ENCODE data around the gene NAP1L4. TPM values are rescaled to one million over a fixed set of nuclear protein-coding genes. Genes with fewer than 3 reads are reported as not detected.

NAP1L4 gene
- total RNA-seq, 1 experiment from 2014 or later: 144 TPM

DNA sequence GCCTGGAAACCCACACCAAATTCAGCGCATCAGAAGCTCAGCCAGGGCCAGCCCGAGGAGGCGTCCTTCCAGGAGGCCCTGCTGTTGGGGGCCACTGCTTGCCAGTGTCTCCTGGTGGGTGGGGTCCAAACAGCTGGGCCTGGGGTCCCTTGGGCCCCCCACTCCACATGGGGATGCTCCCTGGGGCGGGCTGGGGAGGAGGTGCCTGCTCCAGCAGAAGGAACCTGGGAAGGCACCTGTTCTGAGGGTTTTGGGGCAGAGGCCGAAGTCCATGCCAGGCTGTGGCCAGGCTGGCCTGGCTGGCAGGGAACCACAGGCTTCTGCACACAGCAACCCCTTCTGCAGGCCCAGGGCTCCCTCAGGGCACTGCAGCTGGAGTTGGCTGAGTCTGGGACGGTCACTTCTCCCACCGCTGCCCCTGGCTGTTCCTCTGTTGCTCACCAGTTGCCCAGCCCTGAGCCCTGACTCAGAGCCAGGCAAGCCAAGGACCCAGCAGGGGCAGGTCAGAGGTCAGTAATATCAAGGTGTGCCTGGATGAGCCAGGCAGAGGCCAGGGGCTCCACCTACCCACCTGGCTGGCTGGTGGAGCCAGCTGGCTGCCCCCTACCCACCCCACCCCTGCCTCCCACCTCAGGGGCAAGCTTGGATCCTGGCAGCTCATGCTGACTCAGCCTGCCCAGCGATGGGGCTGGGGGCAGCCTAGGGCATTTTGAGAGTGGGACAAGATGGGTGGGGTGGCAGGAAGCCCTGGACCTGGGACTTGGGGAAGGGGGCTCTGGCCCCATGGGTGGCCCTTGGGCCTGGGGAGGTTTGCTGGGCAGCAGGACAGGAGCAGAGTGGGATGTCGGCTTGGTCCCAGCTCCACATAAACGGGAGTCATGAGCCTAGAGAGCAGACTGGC, 51.0 kb downstream of the NAP1L4 start:
- H3K9me2 ChIP-seq (ENCODE audit: insufficient read depth): no peaks in the 10 kb centered on the region
- H3K9me3 ChIP-seq (ENCODE audit: control insufficient read depth in 1 of 2, insufficient read depth in 1 of 2, low read depth in 1 of 2, low read length in 2 of 2): peaks cover 0 to 9% of the 10 kb centered on the region in 2 experiments; a peak in 1 of 4 replicates
- H3K79me2 ChIP-seq (ENCODE audit: insufficient read depth, low read length): 0 out of 2 replicates have a peak, but pooled peaks cover 1% of the 10 kb centered on the region
- H3K4me1 ChIP-seq (ENCODE audit: control insufficient read depth in 1 of 2, insufficient read depth in 2 of 2, low read length in 2 of 2): peaks cover 22 to 41% of the 10 kb centered on the region in 2 experiments
- H3K36me3 ChIP-seq (ENCODE audit: control insufficient read depth in 1 of 2, insufficient read depth in 2 of 2, low read length in 2 of 2): peaks cover 4 to 20% of the 10 kb centered on the region in 2 experiments; a peak in 2 of 4 replicates
- H3K4me3 ChIP-seq (replicated peaks in 1 of 2; ENCODE audit: low read depth in 1 of 2, low read length in 2 of 2): peak overlapping the region in 1 of 2 experiments; percentile 22; a peak in 1 of 4 replicates
- CTCF ChIA-PET: interaction anchor here (1.0 to 3.2 kb wide), 2 partner anchors 8 to 11 kb away, joined by 4 to 11 read pairs; no protein-coding TSS in a partner anchor
- no peak overlapping the region for H2AFZ ChIP-seq (ENCODE audit: low read depth, low read length, poor library complexity, severe bottlenecking)
- RAD21 ChIA-PET (ENCODE audit: low non-redundant PET in 1 of 2, low total read pairs in 2 of 2, uncharacterized antibody in 2 of 2, unreplicated experiment in 2 of 2): no interaction called here
- peak overlapping the region; percentile 68 for H3K4me2 ChIP-seq (ENCODE audit: low read length)
- BruUV-seq (replicated peaks): no TSS peak
- no peaks in the 10 kb centered on the region for H3K27me3 ChIP-seq (ENCODE audit: insufficient read depth, low read length)
- intact Hi-C loops (cut with micrococcal nuclease): no loop called here
- peak overlapping the region; percentile 75 for H3K27ac ChIP-seq (ENCODE audit: low read depth, low read length)
- ATAC-seq (peak; percentile 69), DNase-seq (ENCODE audit: low read depth, low spot score) (no peak)
- peak overlapping the region; percentile 55 for H3K9ac ChIP-seq (ENCODE audit: low read length)
- H4K20me1 ChIP-seq (ENCODE audit: insufficient read depth): no peaks in the 10 kb centered on the region
- POLR2A ChIA-PET: interaction anchor here (2.4 kb wide), 1 partner anchor 12 kb away, joined by 14 read pairs; the partner anchor contains the start of gene PHLDA2
- no peak for TF ChIP-seq ELF1 (IDR thresholded peaks at IDR 0.05; ENCODE audit: borderline replicate concordance, low read depth)
- peak; percentile 24; the same call in 1 of the 2 replicates for TF ChIP-seq FOSL1 (IDR thresholded peaks at IDR 0.05; ENCODE audit: low read depth)
- TF ChIP-seq EZH2 (IDR thresholded peaks at IDR 0.05): no peak
- TF ChIP-seq POLR2A (IDR thresholded peaks at IDR 0.05; ENCODE audit: borderline replicate concordance, extremely low read depth, insufficient read depth, insufficient read length): no peak
- TF ChIP-seq, protein P1, sequence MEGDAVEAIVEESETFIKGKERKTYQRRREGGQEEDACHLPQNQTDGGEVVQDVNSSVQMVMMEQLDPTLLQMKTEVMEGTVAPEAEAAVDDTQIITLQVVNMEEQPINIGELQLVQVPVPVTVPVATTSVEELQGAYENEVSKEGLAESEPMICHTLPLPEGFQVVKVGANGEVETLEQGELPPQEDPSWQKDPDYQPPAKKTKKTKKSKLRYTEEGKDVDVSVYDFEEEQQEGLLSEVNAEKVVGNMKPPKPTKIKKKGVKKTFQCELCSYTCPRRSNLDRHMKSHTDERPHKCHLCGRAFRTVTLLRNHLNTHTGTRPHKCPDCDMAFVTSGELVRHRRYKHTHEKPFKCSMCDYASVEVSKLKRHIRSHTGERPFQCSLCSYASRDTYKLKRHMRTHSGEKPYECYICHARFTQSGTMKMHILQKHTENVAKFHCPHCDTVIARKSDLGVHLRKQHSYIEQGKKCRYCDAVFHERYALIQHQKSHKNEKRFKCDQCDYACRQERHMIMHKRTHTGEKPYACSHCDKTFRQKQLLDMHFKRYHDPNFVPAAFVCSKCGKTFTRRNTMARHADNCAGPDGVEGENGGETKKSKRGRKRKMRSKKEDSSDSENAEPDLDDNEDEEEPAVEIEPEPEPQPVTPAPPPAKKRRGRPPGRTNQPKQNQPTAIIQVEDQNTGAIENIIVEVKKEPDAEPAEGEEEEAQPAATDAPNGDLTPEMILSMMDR (IDR thresholded peaks at IDR 0.05 in 2 of 3, conservative IDR thresholded peaks at IDR 0.05 in 1 of 3; ENCODE audit: borderline replicate concordance in 1 of 3, insufficient read depth in 1 of 3, low read depth in 2 of 3, low read length in 2 of 3): no peak
- no peak for TF ChIP-seq CEBPB (IDR thresholded peaks at IDR 0.05; ENCODE audit: low read depth)
- TF ChIP-seq, protein P2, sequence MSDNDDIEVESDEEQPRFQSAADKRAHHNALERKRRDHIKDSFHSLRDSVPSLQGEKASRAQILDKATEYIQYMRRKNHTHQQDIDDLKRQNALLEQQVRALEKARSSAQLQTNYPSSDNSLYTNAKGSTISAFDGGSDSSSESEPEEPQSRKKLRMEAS (IDR thresholded peaks at IDR 0.05): no peak
- 0 out of 2 replicates have a peak, but pooled peaks have one; percentile 24 for TF ChIP-seq POLR2AphosphoS5 (IDR thresholded peaks at IDR 0.05; ENCODE audit: low read depth, low read length)
- no peak for TF ChIP-seq SIN3A (IDR thresholded peaks at IDR 0.05; ENCODE audit: low read depth)
- TF ChIP-seq JUND (IDR thresholded peaks at IDR 0.05): no peak; the same call in 1 of the 2 replicates
- no peak for TF ChIP-seq EZH2phosphoT487 (IDR thresholded peaks at IDR 0.05; ENCODE audit: borderline replicate concordance)
- no peak for TF ChIP-seq SRF (IDR thresholded peaks at IDR 0.05; ENCODE audit: low read depth)
- no peak for TF ChIP-seq SP1 (IDR thresholded peaks at IDR 0.05; ENCODE audit: low read depth)
- TF ChIP-seq, protein P3, sequence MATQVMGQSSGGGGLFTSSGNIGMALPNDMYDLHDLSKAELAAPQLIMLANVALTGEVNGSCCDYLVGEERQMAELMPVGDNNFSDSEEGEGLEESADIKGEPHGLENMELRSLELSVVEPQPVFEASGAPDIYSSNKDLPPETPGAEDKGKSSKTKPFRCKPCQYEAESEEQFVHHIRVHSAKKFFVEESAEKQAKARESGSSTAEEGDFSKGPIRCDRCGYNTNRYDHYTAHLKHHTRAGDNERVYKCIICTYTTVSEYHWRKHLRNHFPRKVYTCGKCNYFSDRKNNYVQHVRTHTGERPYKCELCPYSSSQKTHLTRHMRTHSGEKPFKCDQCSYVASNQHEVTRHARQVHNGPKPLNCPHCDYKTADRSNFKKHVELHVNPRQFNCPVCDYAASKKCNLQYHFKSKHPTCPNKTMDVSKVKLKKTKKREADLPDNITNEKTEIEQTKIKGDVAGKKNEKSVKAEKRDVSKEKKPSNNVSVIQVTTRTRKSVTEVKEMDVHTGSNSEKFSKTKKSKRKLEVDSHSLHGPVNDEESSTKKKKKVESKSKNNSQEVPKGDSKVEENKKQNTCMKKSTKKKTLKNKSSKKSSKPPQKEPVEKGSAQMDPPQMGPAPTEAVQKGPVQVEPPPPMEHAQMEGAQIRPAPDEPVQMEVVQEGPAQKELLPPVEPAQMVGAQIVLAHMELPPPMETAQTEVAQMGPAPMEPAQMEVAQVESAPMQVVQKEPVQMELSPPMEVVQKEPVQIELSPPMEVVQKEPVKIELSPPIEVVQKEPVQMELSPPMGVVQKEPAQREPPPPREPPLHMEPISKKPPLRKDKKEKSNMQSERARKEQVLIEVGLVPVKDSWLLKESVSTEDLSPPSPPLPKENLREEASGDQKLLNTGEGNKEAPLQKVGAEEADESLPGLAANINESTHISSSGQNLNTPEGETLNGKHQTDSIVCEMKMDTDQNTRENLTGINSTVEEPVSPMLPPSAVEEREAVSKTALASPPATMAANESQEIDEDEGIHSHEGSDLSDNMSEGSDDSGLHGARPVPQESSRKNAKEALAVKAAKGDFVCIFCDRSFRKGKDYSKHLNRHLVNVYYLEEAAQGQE (IDR thresholded peaks at IDR 0.05; ENCODE audit: low read depth): no peak
- TF ChIP-seq, protein P4, sequence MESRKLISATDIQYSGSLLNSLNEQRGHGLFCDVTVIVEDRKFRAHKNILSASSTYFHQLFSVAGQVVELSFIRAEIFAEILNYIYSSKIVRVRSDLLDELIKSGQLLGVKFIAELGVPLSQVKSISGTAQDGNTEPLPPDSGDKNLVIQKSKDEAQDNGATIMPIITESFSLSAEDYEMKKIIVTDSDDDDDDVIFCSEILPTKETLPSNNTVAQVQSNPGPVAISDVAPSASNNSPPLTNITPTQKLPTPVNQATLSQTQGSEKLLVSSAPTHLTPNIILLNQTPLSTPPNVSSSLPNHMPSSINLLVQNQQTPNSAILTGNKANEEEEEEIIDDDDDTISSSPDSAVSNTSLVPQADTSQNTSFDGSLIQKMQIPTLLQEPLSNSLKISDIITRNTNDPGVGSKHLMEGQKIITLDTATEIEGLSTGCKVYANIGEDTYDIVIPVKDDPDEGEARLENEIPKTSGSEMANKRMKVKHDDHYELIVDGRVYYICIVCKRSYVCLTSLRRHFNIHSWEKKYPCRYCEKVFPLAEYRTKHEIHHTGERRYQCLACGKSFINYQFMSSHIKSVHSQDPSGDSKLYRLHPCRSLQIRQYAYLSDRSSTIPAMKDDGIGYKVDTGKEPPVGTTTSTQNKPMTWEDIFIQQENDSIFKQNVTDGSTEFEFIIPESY (IDR thresholded peaks at IDR 0.05; ENCODE audit: extremely low read depth, insufficient replicate concordance, low read length): no peak
- TF ChIP-seq, protein P5, sequence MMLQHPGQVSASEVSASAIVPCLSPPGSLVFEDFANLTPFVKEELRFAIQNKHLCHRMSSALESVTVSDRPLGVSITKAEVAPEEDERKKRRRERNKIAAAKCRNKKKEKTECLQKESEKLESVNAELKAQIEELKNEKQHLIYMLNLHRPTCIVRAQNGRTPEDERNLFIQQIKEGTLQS (IDR thresholded peaks at IDR 0.05): no peak
- no peak for TF ChIP-seq EGR1 (IDR thresholded peaks at IDR 0.05; ENCODE audit: low read depth)
- TF ChIP-seq ZFX (IDR thresholded peaks at IDR 0.05): 0 out of 2 replicates have a peak, but pooled peaks have one; percentile 10

Measured in HCT116 (cell line).